H9 (cell line): ENCODE results near the gene POT1. TPM values are rescaled to one million over a fixed set of nuclear protein-coding genes. Genes with fewer than 3 reads are reported as not detected.

Experiments
- DNase-seq: peaks from one replicate; pipeline ENCODE4 v3.0.0-alpha.2; 2017
- H2AFZ ChIP-seq: one replicate; pipeline ENCODE4 v1.6.1; 2013; ENCODE audit warnings: mild to moderate bottlenecking, low read length, control low read depth, moderate library complexity
- H2AK5ac ChIP-seq: 2 replicates; pipeline ENCODE4 v1.6.1; 2013; ENCODE audit warnings: low read length, control low read depth, mixed read lengths; ENCODE audit not compliant: insufficient read length
- H2BK120ac ChIP-seq: one replicate; pipeline ENCODE4 v1.6.1; 2013; ENCODE audit warnings: low read depth, mild to moderate bottlenecking, low read length, control low read depth, inconsistent platforms; ENCODE audit not compliant: poor library complexity, severe bottlenecking
- H2BK12ac ChIP-seq: 2 replicates; pipeline ENCODE4 v1.6.1; 2013; ENCODE audit warnings: low read length, control low read depth, mixed read lengths, low read depth; ENCODE audit not compliant: insufficient read length
- H2BK15ac ChIP-seq: 2 replicates; pipeline ENCODE4 v1.6.1; 2013; ENCODE audit warnings: low read depth, low read length, control low read depth
- H2BK20ac ChIP-seq: one replicate; pipeline ENCODE4 v1.6.1; 2013; ENCODE audit warnings: low read depth, mild to moderate bottlenecking, low read length, control low read depth, inconsistent platforms; ENCODE audit not compliant: poor library complexity, severe bottlenecking
- H2BK5ac ChIP-seq: 2 replicates; pipeline ENCODE4 v1.6.1; 2013; ENCODE audit warnings: low read length, control low read depth, mixed read lengths; ENCODE audit not compliant: insufficient read length
- H3K14ac ChIP-seq: 2 replicates; pipeline ENCODE4 v1.6.1; 2013; ENCODE audit warnings: low read length, control low read depth; ENCODE audit not compliant: insufficient read depth
- H3K18ac ChIP-seq: 2 replicates; pipeline ENCODE4 v1.6.1; 2013; ENCODE audit warnings: low read depth, mild to moderate bottlenecking, mixed read lengths, low read length, control low read depth; ENCODE audit not compliant: insufficient read length
- H3K23ac ChIP-seq: 2 replicates; pipeline ENCODE4 v1.6.1; 2013; ENCODE audit warnings: low read length, control low read depth, mixed read lengths, low read depth; ENCODE audit not compliant: insufficient read length
- H3K23me2 ChIP-seq: 2 replicates; pipeline ENCODE4 v1.6.1; 2013; ENCODE audit warnings: low read depth, mild to moderate bottlenecking, mixed read lengths, low read length, control low read depth; ENCODE audit not compliant: insufficient read length, poor library complexity, severe bottlenecking
- H3K27ac ChIP-seq: 2 replicates; pipeline ENCODE4 v1.5.1; 2013; ENCODE audit warnings: low read length, control low read depth, mixed read lengths, low read depth; ENCODE audit not compliant: insufficient read length
- H3K27me3 ChIP-seq: 2 replicates; pipeline ENCODE4 v1.6.1; 2013; ENCODE audit warnings: low read length, control low read depth, inconsistent platforms; ENCODE audit not compliant: insufficient read depth
- H3K4ac ChIP-seq: 2 replicates; pipeline ENCODE4 v1.6.1; 2013; ENCODE audit warnings: low read depth, mild to moderate bottlenecking, control low read depth, inconsistent platforms, low read length, moderate library complexity
- H3K4me1 ChIP-seq: 2 replicates; pipeline ENCODE4 v1.6.1; 2013; ENCODE audit warnings: low read length, control low read depth, inconsistent platforms; ENCODE audit not compliant: insufficient read depth
- H3K4me2 ChIP-seq: 2 replicates; pipeline ENCODE4 v1.6.1; 2013; ENCODE audit warnings: low read length, control low read depth, mixed read lengths; ENCODE audit not compliant: insufficient read length, insufficient read depth
- H3K56ac ChIP-seq: 2 replicates; pipeline ENCODE4 v1.6.1; 2013; ENCODE audit warnings: low read depth, mild to moderate bottlenecking, mixed read lengths, low read length, control low read depth; ENCODE audit not compliant: insufficient read length
- H3K79me1 ChIP-seq: 2 replicates; pipeline ENCODE4 v1.6.1; 2013; ENCODE audit warnings: low read depth, mild to moderate bottlenecking, moderate library complexity, low read length, control low read depth, inconsistent platforms; ENCODE audit not compliant: insufficient read depth, poor library complexity, severe bottlenecking
- H3K79me2 ChIP-seq: 2 replicates; pipeline ENCODE4 v1.6.1; 2013; ENCODE audit warnings: low read length, control low read depth, inconsistent platforms; ENCODE audit not compliant: insufficient read depth
- H3K9ac ChIP-seq: 2 replicates; pipeline ENCODE4 v1.6.1; 2013; ENCODE audit warnings: low read length, control low read depth, mixed read lengths; ENCODE audit not compliant: insufficient read length; ENCODE audit errors: extremely low read depth
- H3K9me3 ChIP-seq: one replicate; pipeline ENCODE4 v1.6.1; 2013; ENCODE audit warnings: low read depth, low read length, inconsistent platforms; ENCODE audit not compliant: control insufficient read depth
- H3T11ph ChIP-seq: one replicate; pipeline ENCODE4 v1.6.1; 2013; ENCODE audit warnings: mild to moderate bottlenecking, low read length, control low read depth, inconsistent platforms
- H4K20me1 ChIP-seq: one replicate; pipeline ENCODE4 v1.6.1; 2013; ENCODE audit not compliant: control insufficient read depth, insufficient read length, insufficient read depth
- H4K5ac ChIP-seq: 2 replicates; pipeline ENCODE4 v1.6.1; 2013; ENCODE audit warnings: low read depth, mild to moderate bottlenecking, mixed read lengths, low read length, control low read depth; ENCODE audit not compliant: insufficient read length
- H4K8ac ChIP-seq: replicated peaks from 2 replicates; pipeline ENCODE4 v1.6.1; 2013; ENCODE audit warnings: low read length, control low read depth, mixed read lengths, low read depth; ENCODE audit not compliant: insufficient read length
- H4K91ac ChIP-seq: 2 replicates; pipeline ENCODE4 v1.6.1; 2013; ENCODE audit warnings: low read depth, mild to moderate bottlenecking, moderate library complexity, mixed read lengths, low read length, control low read depth; ENCODE audit not compliant: insufficient read length
- H3K27ac Mint-ChIP-seq, 3 experiments: 2 replicates in 2 of 3; 3 replicates in 1 of 3; pipeline ENCODE4 v1.8.0; 2020 to 2021; ENCODE audit warnings: mixed read lengths in 3 of 3, mild to moderate bottlenecking in 1 of 3, moderate library complexity in 1 of 3
- H3K27me3 Mint-ChIP-seq: 2 replicates; pipeline ENCODE4 v1.8.0; 2021; ENCODE audit warnings: low read depth, mild to moderate bottlenecking, moderate library complexity, mixed read lengths
- H3K36me3 Mint-ChIP-seq, 3 experiments: 2 replicates in 2 of 3; 3 replicates in 1 of 3; pipeline ENCODE4 v1.8.0; 2020 to 2021; ENCODE audit warnings: low read depth in 3 of 3, mixed read lengths in 3 of 3; ENCODE audit not compliant: insufficient read depth in 1 of 3
- H3K4me1 Mint-ChIP-seq, 2 experiments: 2 replicates each; pipeline ENCODE4 v1.8.0; 2020; ENCODE audit warnings: mixed read lengths in 2 of 2
- H3K4me3 Mint-ChIP-seq, 2 experiments: 2 replicates in 1 of 2; 3 replicates in 1 of 2; pipeline ENCODE4 v1.8.0; 2020 to 2021; ENCODE audit warnings: mild to moderate bottlenecking in 2 of 2, mixed read lengths in 2 of 2, moderate library complexity in 1 of 2
- H3K9me3 Mint-ChIP-seq, 2 experiments: 2 replicates in 1 of 2; 3 replicates in 1 of 2; pipeline ENCODE4 v1.8.0; 2020; ENCODE audit warnings: mild to moderate bottlenecking in 2 of 2, mixed read lengths in 2 of 2, moderate library complexity in 1 of 2
- CTCF ChIP-seq: fragments of 200-600 bp; sonication (generic); conservative IDR thresholded peaks from 3 replicates; pipeline ENCODE4 v1.8.0; 2021; ENCODE audit warnings: antibody characterized with exemption, mild to moderate bottlenecking
- WGBS: extraction: QIAGEN DNeasy Blood & Tissue Kit; methylation state at CpG from one replicate; pipeline ENCODE4 v1.1.7; 2013; ENCODE audit warnings: missing lambda C conversion rate, low lambda C conversion rate, mixed read lengths; ENCODE audit not compliant: insufficient read length; ENCODE audit errors: extremely low coverage; 5-methylcytosine and 5-hydroxymethylcytosine counted together
- total RNA-seq: library from RNA; stranded (reverse); gene quantifications from 2 replicates; pipeline ENCODE4 v1.2.1, GENCODE V29; 2021

POT1 gene
- total RNA-seq, 1 experiment from 2014 or later = 23.4 TPM

DNA sequence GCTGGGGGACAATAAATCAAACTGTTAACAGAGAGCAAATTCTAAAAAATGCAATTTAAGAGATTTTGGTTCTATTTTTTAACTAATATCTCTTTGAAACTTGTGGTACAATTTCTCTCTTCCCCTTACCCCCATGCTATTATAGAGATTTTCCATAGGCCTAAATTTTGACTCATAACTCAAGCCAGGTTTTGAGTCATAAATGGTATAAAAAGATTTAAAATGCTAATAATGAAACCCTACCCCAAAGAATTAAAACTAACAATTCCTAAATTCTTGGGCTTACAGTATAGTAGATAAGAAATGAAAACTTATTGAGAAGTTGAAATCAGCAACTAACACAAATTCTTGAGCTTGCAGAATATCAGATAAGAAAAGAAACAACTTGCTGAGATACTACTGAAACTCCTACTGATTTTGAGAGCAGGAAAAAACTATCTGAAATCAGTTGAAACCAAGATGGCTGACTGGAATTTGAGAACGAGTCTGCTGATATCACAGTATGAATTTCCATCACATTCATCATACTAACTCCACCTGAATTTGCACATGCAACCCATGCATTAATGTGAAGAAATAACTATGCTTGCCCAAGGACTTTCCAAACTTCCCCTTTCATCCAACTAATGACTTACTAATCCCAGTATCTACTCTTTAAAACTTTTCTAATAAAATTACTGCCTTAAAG is 36.3 kb downstream of the POT1 start:
- no peak overlapping the region for H3T11ph ChIP-seq
- H3K23me2 ChIP-seq = no peaks in the 10 kb centered on the region

More for the DNA sequence above, 36.3 kb downstream of the POT1 start:
- no peak overlapping the region for H3K18ac ChIP-seq
- peaks cover 0 to 23% (median 22%) of the 10 kb centered on the region in 3 experiments; a peak in 5 of 7 replicates for H3K36me3 Mint-ChIP-seq
- WGBS = no CpG with 5 or more reads among the region's 1 CpG
- no peak overlapping the region for H2BK20ac ChIP-seq
- H3K9me3 Mint-ChIP-seq = no peaks in the 10 kb centered on the region
- H3K27me3 ChIP-seq = no peaks in the 10 kb centered on the region
- no peaks in the 10 kb centered on the region for H3K4me1 Mint-ChIP-seq
- H3K79me1 ChIP-seq = no peaks in the 10 kb centered on the region
- H2AK5ac ChIP-seq = no peak overlapping the region
- H3K9ac ChIP-seq = no peak overlapping the region
- no peak overlapping the region for H3K14ac ChIP-seq
- no peaks in the 10 kb centered on the region for H3K27me3 Mint-ChIP-seq
- no peak overlapping the region for H4K91ac ChIP-seq
- no peaks in the 10 kb centered on the region for H3K79me2 ChIP-seq
- H4K20me1 ChIP-seq = no peaks in the 10 kb centered on the region
- no peak for DNase-seq
- no peak overlapping the region for H2AFZ ChIP-seq
- H3K9me3 ChIP-seq = no peaks in the 10 kb centered on the region
- no peak overlapping the region for H3K4me3 Mint-ChIP-seq
- H3K4me1 ChIP-seq = no peaks in the 10 kb centered on the region
- no peak overlapping the region for H2BK120ac ChIP-seq
- TF ChIP-seq CTCF = no peak
- no peak overlapping the region for H3K27ac ChIP-seq
- no peak overlapping the region for H3K27ac Mint-ChIP-seq
- H2BK5ac ChIP-seq = no peak overlapping the region
- H3K56ac ChIP-seq = no peak overlapping the region
- H3K4me2 ChIP-seq = no peak overlapping the region
- no peak overlapping the region for H2BK15ac ChIP-seq
- H3K4ac ChIP-seq = no peak overlapping the region
- no peak overlapping the region for H2BK12ac ChIP-seq
- no peak overlapping the region for H4K8ac ChIP-seq
- H3K23ac ChIP-seq = no peak overlapping the region
- H4K5ac ChIP-seq = no peak overlapping the region
